GM12801 (cell line): Measurements from ENCODE around the gene TCF12.

Source experiments
- TF ChIP-seq, protein P1 (sequence below): IDR thresholded peaks from one replicate; pipeline ENCODE4 v1.5.1; 2011; ENCODE audit warnings: control low read depth; ENCODE audit not compliant: insufficient read length; ENCODE audit errors: extremely low read depth

TCF12 gene

DNA sequence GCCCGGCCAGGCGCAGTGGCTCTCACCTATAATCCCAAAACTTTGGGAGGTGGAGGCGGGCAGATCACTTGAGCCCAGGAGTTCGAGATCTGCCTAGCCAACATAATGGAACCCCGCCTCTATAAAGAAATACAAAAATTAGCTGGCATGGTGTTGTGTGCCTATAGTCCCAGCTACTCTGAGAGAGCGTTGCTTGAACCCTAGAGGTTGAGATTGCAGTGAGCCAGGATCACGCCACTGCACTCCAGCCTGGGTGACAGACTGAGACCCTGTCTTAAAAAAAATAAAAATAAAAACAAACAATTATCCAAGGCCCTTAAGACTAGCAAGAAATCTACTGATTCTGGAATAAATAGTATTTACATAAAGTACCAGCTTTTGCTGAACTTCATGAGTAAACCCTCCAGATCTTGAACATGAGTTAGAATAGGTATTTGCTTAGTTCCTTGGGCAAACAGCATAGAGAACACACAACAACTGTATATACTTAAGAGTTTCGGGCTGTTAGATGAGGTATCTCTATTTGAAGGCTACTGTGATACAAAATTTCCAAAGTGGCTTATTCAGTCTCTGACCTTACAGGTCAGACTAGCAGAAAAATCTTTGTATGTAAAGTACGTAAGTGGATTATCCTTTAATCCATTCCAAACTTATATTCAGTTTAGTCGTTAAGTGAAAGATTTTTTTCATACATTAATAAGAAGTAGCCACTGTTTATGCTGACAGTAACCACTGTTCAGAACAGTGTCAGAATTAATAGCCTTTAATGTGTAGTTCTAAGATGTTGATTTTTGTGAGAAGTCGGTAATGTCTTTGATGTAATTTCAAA lies 286.8 kb downstream of the TCF12 start:
- TF ChIP-seq, protein P1, sequence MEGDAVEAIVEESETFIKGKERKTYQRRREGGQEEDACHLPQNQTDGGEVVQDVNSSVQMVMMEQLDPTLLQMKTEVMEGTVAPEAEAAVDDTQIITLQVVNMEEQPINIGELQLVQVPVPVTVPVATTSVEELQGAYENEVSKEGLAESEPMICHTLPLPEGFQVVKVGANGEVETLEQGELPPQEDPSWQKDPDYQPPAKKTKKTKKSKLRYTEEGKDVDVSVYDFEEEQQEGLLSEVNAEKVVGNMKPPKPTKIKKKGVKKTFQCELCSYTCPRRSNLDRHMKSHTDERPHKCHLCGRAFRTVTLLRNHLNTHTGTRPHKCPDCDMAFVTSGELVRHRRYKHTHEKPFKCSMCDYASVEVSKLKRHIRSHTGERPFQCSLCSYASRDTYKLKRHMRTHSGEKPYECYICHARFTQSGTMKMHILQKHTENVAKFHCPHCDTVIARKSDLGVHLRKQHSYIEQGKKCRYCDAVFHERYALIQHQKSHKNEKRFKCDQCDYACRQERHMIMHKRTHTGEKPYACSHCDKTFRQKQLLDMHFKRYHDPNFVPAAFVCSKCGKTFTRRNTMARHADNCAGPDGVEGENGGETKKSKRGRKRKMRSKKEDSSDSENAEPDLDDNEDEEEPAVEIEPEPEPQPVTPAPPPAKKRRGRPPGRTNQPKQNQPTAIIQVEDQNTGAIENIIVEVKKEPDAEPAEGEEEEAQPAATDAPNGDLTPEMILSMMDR: no peak

DNA sequence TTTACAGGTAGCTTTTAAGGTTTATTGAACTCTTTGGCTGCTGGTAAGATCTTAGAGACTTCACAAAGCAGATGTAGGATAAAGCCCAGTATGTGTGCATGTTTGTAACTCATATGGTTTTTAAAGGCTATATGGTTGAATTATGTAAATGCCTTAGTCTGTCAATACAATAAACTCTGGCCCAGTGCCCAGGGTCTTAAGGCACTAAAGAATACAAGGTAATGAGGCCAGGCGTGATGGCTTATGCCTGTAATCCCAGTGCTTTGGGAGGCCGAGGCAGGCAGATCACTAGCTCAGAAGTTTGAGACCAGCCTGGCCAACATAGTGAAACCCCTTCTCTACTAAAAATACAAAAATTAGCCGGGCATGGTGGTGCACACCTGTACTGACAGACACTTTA lies 287.6 kb downstream of the TCF12 start:
- TF ChIP-seq, protein P1: no peak

DNA sequence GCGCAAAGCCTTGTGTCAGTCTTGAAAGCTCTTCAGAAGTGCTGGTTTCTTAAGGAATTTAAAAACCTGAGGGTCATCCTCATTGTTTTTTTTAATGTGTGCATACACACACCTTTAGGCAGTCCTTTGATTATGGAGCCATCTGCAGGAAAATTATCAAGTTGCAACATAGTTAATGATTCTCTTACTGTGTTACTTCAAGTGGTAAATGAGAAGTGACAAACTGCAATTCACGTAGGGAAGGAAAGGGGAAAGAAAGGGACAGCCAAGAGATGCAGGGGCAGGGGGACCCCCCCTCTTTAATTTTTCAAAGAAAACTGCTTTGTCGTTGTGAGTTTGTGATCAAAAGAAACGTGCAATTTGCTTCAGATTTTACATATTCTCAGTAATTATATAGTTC lies 295.4 kb downstream of the TCF12 start:
- TF ChIP-seq, protein P1: no peak

DNA sequence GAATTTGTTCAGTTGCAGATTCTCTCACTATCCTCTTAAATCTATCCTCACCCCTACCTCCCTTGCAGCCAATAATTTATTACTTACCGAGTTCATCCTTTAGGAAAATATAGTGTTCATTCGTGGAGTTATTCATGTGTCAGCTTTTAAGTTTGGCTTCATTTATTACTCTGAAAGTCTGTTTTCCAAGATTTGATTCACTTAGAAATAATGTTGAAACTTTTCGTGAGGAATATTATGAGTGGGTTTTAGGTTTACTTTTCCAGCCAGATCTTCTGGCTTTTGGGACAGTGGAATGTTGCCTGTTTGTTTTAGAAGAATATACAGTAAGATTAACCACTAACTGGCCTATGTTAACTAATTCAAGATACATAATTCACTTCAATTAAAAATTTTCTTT lies 296.9 kb downstream of the TCF12 start:
- TF ChIP-seq, protein P1: no peak

DNA sequence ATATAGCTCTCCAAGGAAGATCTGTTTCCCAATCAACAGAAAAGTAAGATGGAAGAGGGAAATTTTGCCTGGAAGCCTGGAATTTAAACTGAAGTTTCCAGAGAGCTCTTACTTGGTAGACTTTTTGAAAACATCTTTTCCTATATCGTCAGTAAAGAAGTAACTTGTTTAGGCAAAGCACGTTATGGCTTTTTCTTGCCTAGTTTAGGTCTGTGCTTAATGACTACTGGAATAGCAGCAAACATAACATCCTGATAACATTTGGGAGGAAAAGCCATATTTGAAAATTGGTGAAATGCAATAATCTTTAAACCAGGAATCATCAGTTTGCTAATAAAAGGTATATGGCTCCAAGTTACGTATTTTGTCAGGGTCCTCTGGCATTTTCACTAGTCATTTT lies 297.4 kb downstream of the TCF12 start:
- TF ChIP-seq, protein P1: no peak

DNA sequence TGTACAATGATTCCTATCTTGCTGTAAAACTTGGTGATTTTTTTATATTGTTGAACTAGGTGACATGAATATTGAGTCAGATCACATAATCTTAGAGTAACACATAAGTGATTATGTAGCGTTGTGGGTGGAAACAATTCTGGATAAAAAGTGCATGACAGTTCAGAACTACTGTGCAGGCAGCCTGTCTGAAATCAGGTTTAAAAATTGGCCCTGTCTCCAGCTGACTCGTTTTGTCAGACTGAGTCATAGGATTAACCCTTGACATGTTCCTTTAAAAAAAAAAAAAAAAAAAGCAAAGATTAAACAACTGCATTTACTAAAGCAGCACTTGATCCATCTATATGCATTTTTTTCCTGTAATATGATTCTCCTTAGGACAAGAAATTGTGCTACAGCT lies 297.8 kb downstream of the TCF12 start:
- TF ChIP-seq, protein P1: no peak

DNA sequence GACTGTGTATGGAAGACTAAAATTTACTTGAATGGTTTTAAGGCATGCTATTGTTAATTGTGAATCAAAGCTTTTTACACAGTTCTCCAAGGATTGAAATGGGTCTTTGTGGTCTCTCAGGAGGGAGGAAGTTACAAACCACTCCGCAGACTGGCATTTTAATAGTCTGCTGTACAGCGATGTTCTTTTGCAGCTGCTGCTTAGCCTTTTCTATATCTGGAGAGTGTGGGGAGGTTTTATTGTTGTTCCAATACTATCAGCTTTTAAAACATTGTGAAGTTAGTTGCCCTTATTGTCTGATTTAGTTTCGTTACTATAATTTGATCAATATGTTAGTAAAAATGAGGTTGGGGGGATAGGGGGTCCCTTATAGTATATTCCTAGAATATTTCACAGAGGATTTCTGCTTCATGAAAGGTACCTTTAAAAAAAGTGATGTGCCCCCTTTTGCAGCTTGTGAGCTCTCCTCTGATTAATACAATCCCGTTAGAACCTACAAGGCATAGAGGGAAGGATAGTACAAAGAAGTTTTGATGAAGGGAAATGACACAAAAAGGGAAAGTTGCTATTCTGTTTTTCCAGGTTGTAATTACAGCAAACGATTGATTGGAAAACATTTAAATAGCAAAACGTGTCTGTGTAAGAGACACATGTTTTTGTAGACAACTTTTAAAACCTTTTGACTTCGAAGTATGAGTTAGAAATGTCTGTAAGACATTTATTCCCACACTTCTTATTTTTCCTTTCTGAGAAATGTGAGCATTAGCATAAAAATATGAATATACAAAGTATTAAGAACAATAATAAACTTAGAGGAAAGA lies 299.5 kb downstream of the TCF12 start:
- TF ChIP-seq, protein P1: no peak
